Neural crest cell (in vitro differentiated cells): ENCODE results near the gene FASTKD1. TPM values are rescaled to one million over a fixed set of nuclear protein-coding genes. Genes with fewer than 3 reads are reported as not detected.
"Not testable (repeated sequence)": the region's sequence is repeated elsewhere in the genome, so short reads cannot be mapped to it uniquely, and the experiment has no call there.

Source experiments
- DNase-seq: peaks from one replicate; pipeline ENCODE4 v3.0.0; 2021; ENCODE audit warnings: low read depth, mixed read lengths, low spot score
- H3K27ac Mint-ChIP-seq: one replicate; pipeline ENCODE4 v1.8.0; 2021; ENCODE audit warnings: mild to moderate bottlenecking, mixed read lengths; ENCODE audit not compliant: unreplicated experiment
- H3K27me3 Mint-ChIP-seq: 2 replicates; pipeline ENCODE4 v1.8.0; 2021; ENCODE audit warnings: low read depth, mild to moderate bottlenecking, mixed read lengths
- H3K36me3 Mint-ChIP-seq: 2 replicates; pipeline ENCODE4 v1.8.0; 2021; ENCODE audit warnings: low read depth, mild to moderate bottlenecking, mixed read lengths
- H3K4me1 Mint-ChIP-seq: 2 replicates; pipeline ENCODE4 v1.8.0; 2021; ENCODE audit warnings: mixed read lengths
- H3K4me3 Mint-ChIP-seq: one replicate; pipeline ENCODE4 v1.8.0; 2021; ENCODE audit warnings: mild to moderate bottlenecking, mixed read lengths
- H3K9me3 Mint-ChIP-seq: 2 replicates; pipeline ENCODE4 v1.8.0; 2021; ENCODE audit warnings: mixed read lengths
- CTCF ChIP-seq: fragments of 200-600 bp; sonication (generic); conservative IDR thresholded peaks from 2 replicates; pipeline ENCODE4 v1.5.0; 2021; ENCODE audit warnings: antibody characterized with exemption, mild to moderate bottlenecking
- total RNA-seq: library from RNA; stranded (reverse); gene quantifications from 2 replicates; pipeline ENCODE4 v1.2.1, GENCODE V29; 2021

FASTKD1 gene
- total RNA-seq, 1 donor from 2014 or later: 32.9 TPM

GRCh38 chr2:169609264-169609663 lies 35.6 kb upstream of the FASTKD1 start:
- H3K27ac Mint-ChIP-seq: no peak overlapping the region
- H3K27me3 Mint-ChIP-seq: no peaks in the 10 kb centered on the region
- H3K4me1 Mint-ChIP-seq: no peaks in the 10 kb centered on the region
- no peaks in the 10 kb centered on the region for H3K9me3 Mint-ChIP-seq
- no peak for TF ChIP-seq CTCF
- peaks cover 41% of the 10 kb centered on the region for H3K36me3 Mint-ChIP-seq
- H3K4me3 Mint-ChIP-seq: no peak overlapping the region
- no peak for DNase-seq

GRCh38 chr2:169599568-169599967 lies 25.9 kb upstream of the FASTKD1 start:
- Mint-ChIP-seq H3K27ac (no peak overlapping the region), H3K36me3 (no peaks in the 10 kb centered on the region), H3K9me3 (no peaks in the 10 kb centered on the region), H3K4me3 (no peak overlapping the region), H3K4me1 (no peaks in the 10 kb centered on the region), H3K27me3 (no peaks in the 10 kb centered on the region)
- DNase-seq: no peak
- TF ChIP-seq CTCF: no peak

GRCh38 chr2:169598982-169599381 lies 25.3 kb upstream of the FASTKD1 start:
- no peaks in the 10 kb centered on the region for H3K4me1 Mint-ChIP-seq
- H3K9me3 Mint-ChIP-seq: no peaks in the 10 kb centered on the region
- no peak overlapping the region for H3K4me3 Mint-ChIP-seq
- no peaks in the 10 kb centered on the region for H3K27me3 Mint-ChIP-seq
- H3K27ac Mint-ChIP-seq: no peak overlapping the region
- TF ChIP-seq CTCF: no peak
- no peaks in the 10 kb centered on the region for H3K36me3 Mint-ChIP-seq
- no peak for DNase-seq

GRCh38 chr2:169596546-169596945 lies 22.9 kb upstream of the FASTKD1 start:
- H3K27me3 Mint-ChIP-seq, H3K27ac Mint-ChIP-seq, H3K36me3 Mint-ChIP-seq, H3K9me3 Mint-ChIP-seq, DNase-seq, H3K4me1 Mint-ChIP-seq, H3K4me3 Mint-ChIP-seq: not testable (repeated sequence)

GRCh38 chr2:169590804-169591203 lies 17.1 kb upstream of the FASTKD1 start:
- H3K4me1 Mint-ChIP-seq: peaks cover 18% of the 10 kb centered on the region
- DNase-seq: no peak
- no peak for TF ChIP-seq CTCF
- no peak overlapping the region for H3K27ac Mint-ChIP-seq
- H3K9me3 Mint-ChIP-seq: peaks cover 3% of the 10 kb centered on the region
- peaks cover 5% of the 10 kb centered on the region for H3K36me3 Mint-ChIP-seq
- H3K27me3 Mint-ChIP-seq: no peaks in the 10 kb centered on the region
- no peak overlapping the region for H3K4me3 Mint-ChIP-seq

- no peak for TF ChIP-seq CTCF
Measured at GRCh38 chr2:169585673-169586072, 12.0 kb upstream of the FASTKD1 start.

More at GRCh38 chr2:169585673-169586072, 12.0 kb upstream of the FASTKD1 start:
- H3K36me3 Mint-ChIP-seq: peaks cover 19% of the 10 kb centered on the region
- H3K27me3 Mint-ChIP-seq: peaks cover 5% of the 10 kb centered on the region
- H3K9me3 Mint-ChIP-seq: peaks cover 12% of the 10 kb centered on the region
- DNase-seq: no peak
- peak overlapping the region; percentile 100 for H3K27ac Mint-ChIP-seq
- H3K4me3 Mint-ChIP-seq: peak overlapping the region; percentile 100
- H3K4me1 Mint-ChIP-seq: peaks cover 32% of the 10 kb centered on the region
